ENCODE data around the gene ABI3BP.

- TF ChIP-seq EZH2 (IDR thresholded peaks at IDR 0.05; ENCODE audit: insufficient read depth, poor library complexity, severe bottlenecking) (no peak), EZH2phosphoT487 (IDR thresholded peaks at IDR 0.05; ENCODE audit: insufficient read depth, low read depth) (no peak)
These were observed 239.4 kb downstream of the ABI3BP start for GRCh38 chr3:100753846-100754245.

Measured in GM23248 (cell line).